ENCODE measurements around the gene SPDYE1. TPM values are rescaled to one million over a fixed set of nuclear protein-coding genes. Genes with fewer than 3 reads are reported as not detected.
A peak's percentile ranks its signal among the peaks of the same experiment; 100 is the strongest.

SPDYE1 gene
- total and polyA plus RNA-seq, 2 of the 13 experiments (the other 11 are each of a cell fraction or from before 2014, with no cell fraction given): not detected

- TF ChIP-seq IRF1 (CRISPR knock-in tag; IDR thresholded peaks at IDR 0.05; ENCODE audit: low read depth) (no peak), ZNF3 (CRISPR knock-in tag; IDR thresholded peaks at IDR 0.05) (no peak), JARID2 (CRISPR knock-in tag; IDR thresholded peaks at IDR 0.05; ENCODE audit: insufficient replicate concordance) (no peak), ZBTB40 (IDR thresholded peaks at IDR 0.05) (peak; percentile 82), ZBTB40 (CRISPR knock-in tag; IDR thresholded peaks at IDR 0.05) (peak; percentile 71), KAT7 (CRISPR knock-in tag; IDR thresholded peaks at IDR 0.05; ENCODE audit: borderline replicate concordance) (peak; percentile 47; the same call in 1 of the 2 replicates), RNF219 (CRISPR knock-in tag; IDR thresholded peaks at IDR 0.05) (no peak), JUND (CRISPR knock-in tag; IDR thresholded peaks at IDR 0.05) (no peak), SP1 (IDR thresholded peaks at IDR 0.05) (no peak), SP1 (CRISPR knock-in tag; IDR thresholded peaks at IDR 0.05) (0 out of 2 replicates have a peak, but pooled peaks have one; percentile 40), HNF4A (CRISPR knock-in tag; IDR thresholded peaks at IDR 0.05) (no peak; the same call in 1 of the 2 replicates), ZNF709 (CRISPR knock-in tag; IDR thresholded peaks at IDR 0.05) (peak; percentile 85), DPF2 (CRISPR knock-in tag; IDR thresholded peaks at IDR 0.05; ENCODE audit: borderline replicate concordance, low read depth) (no peak), ZNF367 (CRISPR knock-in tag; IDR thresholded peaks at IDR 0.05; ENCODE audit: borderline replicate concordance) (no peak), ETV5 (CRISPR knock-in tag; IDR thresholded peaks at IDR 0.05; ENCODE audit: borderline replicate concordance) (peak; percentile 93), CENPX (CRISPR knock-in tag; IDR thresholded peaks at IDR 0.05) (no peak), ZNF33B (CRISPR knock-in tag; IDR thresholded peaks at IDR 0.05) (0 out of 2 replicates have a peak, but pooled peaks have one; percentile 49), HNRNPL (IDR thresholded peaks at IDR 0.05; ENCODE audit: low read depth, low read length) (no peak)
These were observed 46.9 kb downstream of the SPDYE1 start, which contains the start of gene DBNL (continued) for GRCh38 chr7:44044315-44045225.
